Measurements from ENCODE around the gene SDK2. TPM values are rescaled to one million over a fixed set of nuclear protein-coding genes. Genes with fewer than 3 reads are reported as not detected.

Gene SDK2
- total and polyA plus RNA-seq, 2 experiments from 2014 or later = 0.74 to 5.1 TPM

- Histone ChIP-seq H2AFZ (no peak overlapping the region), H3K4me2 (no peak overlapping the region), H3K36me3 (ENCODE audit: insufficient read depth) (no peaks in the 10 kb centered on the region), H3F3A (replicated peaks; ENCODE audit: low read depth) (no peaks in the 10 kb centered on the region), H3K4me1 (ENCODE audit: insufficient read depth) (no peaks in the 10 kb centered on the region), H4K20me1 (replicated peaks; ENCODE audit: insufficient read depth) (no peaks in the 10 kb centered on the region), H3K4me3 (no peak overlapping the region), H3K9me2 (ENCODE audit: insufficient read depth) (no peaks in the 10 kb centered on the region), H3K27ac (ENCODE audit: low read depth) (no peak overlapping the region), H3K27me3 (ENCODE audit: insufficient read depth) (no peaks in the 10 kb centered on the region), H3K79me2 (replicated peaks; ENCODE audit: insufficient read depth) (no peaks in the 10 kb centered on the region)
- Mint-ChIP-seq H3K27ac (no peak overlapping the region), H3K27me3 (ENCODE audit: insufficient read depth, low read depth, poor library complexity) (peaks cover 19% of the 10 kb centered on the region), H3K9me3 (peaks cover 17% of the 10 kb centered on the region; the same call in 2 of the 3 replicates), H3K4me1 (no peaks in the 10 kb centered on the region), H3K4me3 (no peak overlapping the region), H3K36me3 (ENCODE audit: low read depth) (peaks cover 15% of the 10 kb centered on the region)
- ATAC-seq (no peak), DNase-seq (ENCODE audit: low spot score) (no peak)
- TF ChIP-seq JUNB (IDR thresholded peaks at IDR 0.05; ENCODE audit: unreplicated experiment) (no peak), CREB1 (CRISPR knock-in tag; IDR thresholded peaks at IDR 0.05; ENCODE audit: low read depth) (no peak), STAT1 (IDR thresholded peaks at IDR 0.05; ENCODE audit: unreplicated experiment) (no peak), NANOG (IDR thresholded peaks at IDR 0.05; ENCODE audit: borderline replicate concordance) (no peak)
- TF ChIP-seq, protein P1, sequence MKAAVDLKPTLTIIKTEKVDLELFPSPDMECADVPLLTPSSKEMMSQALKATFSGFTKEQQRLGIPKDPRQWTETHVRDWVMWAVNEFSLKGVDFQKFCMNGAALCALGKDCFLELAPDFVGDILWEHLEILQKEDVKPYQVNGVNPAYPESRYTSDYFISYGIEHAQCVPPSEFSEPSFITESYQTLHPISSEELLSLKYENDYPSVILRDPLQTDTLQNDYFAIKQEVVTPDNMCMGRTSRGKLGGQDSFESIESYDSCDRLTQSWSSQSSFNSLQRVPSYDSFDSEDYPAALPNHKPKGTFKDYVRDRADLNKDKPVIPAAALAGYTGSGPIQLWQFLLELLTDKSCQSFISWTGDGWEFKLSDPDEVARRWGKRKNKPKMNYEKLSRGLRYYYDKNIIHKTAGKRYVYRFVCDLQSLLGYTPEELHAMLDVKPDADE (IDR thresholded peaks at IDR 0.05) = no peak
- TF ChIP-seq, protein P2, sequence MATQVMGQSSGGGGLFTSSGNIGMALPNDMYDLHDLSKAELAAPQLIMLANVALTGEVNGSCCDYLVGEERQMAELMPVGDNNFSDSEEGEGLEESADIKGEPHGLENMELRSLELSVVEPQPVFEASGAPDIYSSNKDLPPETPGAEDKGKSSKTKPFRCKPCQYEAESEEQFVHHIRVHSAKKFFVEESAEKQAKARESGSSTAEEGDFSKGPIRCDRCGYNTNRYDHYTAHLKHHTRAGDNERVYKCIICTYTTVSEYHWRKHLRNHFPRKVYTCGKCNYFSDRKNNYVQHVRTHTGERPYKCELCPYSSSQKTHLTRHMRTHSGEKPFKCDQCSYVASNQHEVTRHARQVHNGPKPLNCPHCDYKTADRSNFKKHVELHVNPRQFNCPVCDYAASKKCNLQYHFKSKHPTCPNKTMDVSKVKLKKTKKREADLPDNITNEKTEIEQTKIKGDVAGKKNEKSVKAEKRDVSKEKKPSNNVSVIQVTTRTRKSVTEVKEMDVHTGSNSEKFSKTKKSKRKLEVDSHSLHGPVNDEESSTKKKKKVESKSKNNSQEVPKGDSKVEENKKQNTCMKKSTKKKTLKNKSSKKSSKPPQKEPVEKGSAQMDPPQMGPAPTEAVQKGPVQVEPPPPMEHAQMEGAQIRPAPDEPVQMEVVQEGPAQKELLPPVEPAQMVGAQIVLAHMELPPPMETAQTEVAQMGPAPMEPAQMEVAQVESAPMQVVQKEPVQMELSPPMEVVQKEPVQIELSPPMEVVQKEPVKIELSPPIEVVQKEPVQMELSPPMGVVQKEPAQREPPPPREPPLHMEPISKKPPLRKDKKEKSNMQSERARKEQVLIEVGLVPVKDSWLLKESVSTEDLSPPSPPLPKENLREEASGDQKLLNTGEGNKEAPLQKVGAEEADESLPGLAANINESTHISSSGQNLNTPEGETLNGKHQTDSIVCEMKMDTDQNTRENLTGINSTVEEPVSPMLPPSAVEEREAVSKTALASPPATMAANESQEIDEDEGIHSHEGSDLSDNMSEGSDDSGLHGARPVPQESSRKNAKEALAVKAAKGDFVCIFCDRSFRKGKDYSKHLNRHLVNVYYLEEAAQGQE (IDR thresholded peaks at IDR 0.05; ENCODE audit: unreplicated experiment) = no peak
- TF ChIP-seq, protein P3, sequence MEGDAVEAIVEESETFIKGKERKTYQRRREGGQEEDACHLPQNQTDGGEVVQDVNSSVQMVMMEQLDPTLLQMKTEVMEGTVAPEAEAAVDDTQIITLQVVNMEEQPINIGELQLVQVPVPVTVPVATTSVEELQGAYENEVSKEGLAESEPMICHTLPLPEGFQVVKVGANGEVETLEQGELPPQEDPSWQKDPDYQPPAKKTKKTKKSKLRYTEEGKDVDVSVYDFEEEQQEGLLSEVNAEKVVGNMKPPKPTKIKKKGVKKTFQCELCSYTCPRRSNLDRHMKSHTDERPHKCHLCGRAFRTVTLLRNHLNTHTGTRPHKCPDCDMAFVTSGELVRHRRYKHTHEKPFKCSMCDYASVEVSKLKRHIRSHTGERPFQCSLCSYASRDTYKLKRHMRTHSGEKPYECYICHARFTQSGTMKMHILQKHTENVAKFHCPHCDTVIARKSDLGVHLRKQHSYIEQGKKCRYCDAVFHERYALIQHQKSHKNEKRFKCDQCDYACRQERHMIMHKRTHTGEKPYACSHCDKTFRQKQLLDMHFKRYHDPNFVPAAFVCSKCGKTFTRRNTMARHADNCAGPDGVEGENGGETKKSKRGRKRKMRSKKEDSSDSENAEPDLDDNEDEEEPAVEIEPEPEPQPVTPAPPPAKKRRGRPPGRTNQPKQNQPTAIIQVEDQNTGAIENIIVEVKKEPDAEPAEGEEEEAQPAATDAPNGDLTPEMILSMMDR (conservative IDR thresholded peaks at IDR 0.05; ENCODE audit: low read depth in 2 of 2) = no peak
Measured at GRCh38 chr17:73412914-73413313, 231.3 kb downstream of the SDK2 start.

- Histone ChIP-seq H3F3A (replicated peaks; ENCODE audit: low read depth) (no peaks in the 10 kb centered on the region), H3K79me2 (replicated peaks; ENCODE audit: insufficient read depth) (no peaks in the 10 kb centered on the region), H3K4me3 (no peak overlapping the region), H4K20me1 (replicated peaks; ENCODE audit: insufficient read depth) (no peaks in the 10 kb centered on the region; the same call in 1 of the 2 replicates), H3K4me2 (no peak overlapping the region), H3K4me1 (ENCODE audit: insufficient read depth) (no peaks in the 10 kb centered on the region), H2AFZ (no peak overlapping the region), H3K27ac (ENCODE audit: low read depth) (no peak overlapping the region), H3K9me2 (ENCODE audit: insufficient read depth) (no peaks in the 10 kb centered on the region), H3K36me3 (ENCODE audit: insufficient read depth) (no peaks in the 10 kb centered on the region), H3K27me3 (ENCODE audit: insufficient read depth) (no peaks in the 10 kb centered on the region)
- Mint-ChIP-seq H3K27ac (no peak overlapping the region), H3K36me3 (ENCODE audit: low read depth) (peaks cover 15% of the 10 kb centered on the region), H3K9me3 (peaks cover 17% of the 10 kb centered on the region; the same call in 2 of the 3 replicates), H3K27me3 (ENCODE audit: insufficient read depth, low read depth, poor library complexity) (peaks cover 19% of the 10 kb centered on the region), H3K4me1 (no peaks in the 10 kb centered on the region), H3K4me3 (no peak overlapping the region)
- no peak for ATAC-seq
- no peak for DNase-seq (ENCODE audit: low spot score)
- TF ChIP-seq NANOG (IDR thresholded peaks at IDR 0.05; ENCODE audit: borderline replicate concordance) = no peak
Measured at GRCh38 chr17:73411313-73411747, 232.9 kb downstream of the SDK2 start.
